Raji (cell line): Measurements from ENCODE around the gene HS6ST3.

Experiments used
- POLR2A ChIP-seq: IDR thresholded peaks from 2 replicates; pipeline ENCODE4 v1.6.1; 2011; ENCODE audit warnings: low read depth, low read length, control low read depth; ENCODE audit not compliant: insufficient read depth

HS6ST3 gene

GRCh38 chr13:96089749-96090239, at the start of gene HS6ST3:
TSS of gene HS6ST3 (plus strand) at chr13:96090107.
- TF ChIP-seq POLR2A, result no peak

- no peak for TF ChIP-seq POLR2A
These were observed 48.4 kb upstream of the HS6ST3 start for GRCh38 chr13:96041326-96042110.

- no peak for TF ChIP-seq POLR2A
These were observed 45.7 kb upstream of the HS6ST3 start for GRCh38 chr13:96044238-96044637.

- no peak for TF ChIP-seq POLR2A
These were observed 37.3 kb upstream of the HS6ST3 start for GRCh38 chr13:96052656-96053002.

- TF ChIP-seq POLR2A, result no peak
These were observed 36.8 kb upstream of the HS6ST3 start, which contains the start of gene UGGT2 for GRCh38 chr13:96053003-96053703. TSS of gene UGGT2 (minus strand) at chr13:96053401. CDS start at chr13:96053312, 89 bp downstream.

- no peak for TF ChIP-seq POLR2A
These were observed 24.1 kb upstream of the HS6ST3 start for GRCh38 chr13:96065849-96066248.

GRCh38 chr13:96068729-96069128, 21.2 kb upstream of the HS6ST3 start:
- TF ChIP-seq POLR2A, result no peak

GRCh38 chr13:96071504-96071903, 18.4 kb upstream of the HS6ST3 start:
- no peak for TF ChIP-seq POLR2A

- no peak for TF ChIP-seq POLR2A
These were observed 17.5 kb upstream of the HS6ST3 start for GRCh38 chr13:96072392-96072791.

- TF ChIP-seq POLR2A, result no peak
These were observed 13.9 kb upstream of the HS6ST3 start for GRCh38 chr13:96075953-96076543.

GRCh38 chr13:96080676-96081075, 9.2 kb upstream of the HS6ST3 start:
- TF ChIP-seq POLR2A, result no peak

- TF ChIP-seq POLR2A, result no peak
These were observed 8.0 kb upstream of the HS6ST3 start for GRCh38 chr13:96081888-96082287.

GRCh38 chr13:96082640-96083039, 7.3 kb upstream of the HS6ST3 start:
- no peak for TF ChIP-seq POLR2A

- no peak for TF ChIP-seq POLR2A
These were observed 3.2 kb upstream of the HS6ST3 start for GRCh38 chr13:96086736-96087135.

GRCh38 chr13:96089139-96089538, 768 bp upstream of the HS6ST3 start:
- TF ChIP-seq POLR2A, result no peak
